HFFc6 (cell line): Measurements from ENCODE around the gene SDCBP2. TPM values are rescaled to one million over a fixed set of nuclear protein-coding genes. Genes with fewer than 3 reads are reported as not detected.

ENCODE experiments used
- DNase-seq: peaks from one replicate; pipeline ENCODE4 v3.0.0-alpha.2; 2018
- H3K27ac Mint-ChIP-seq: 2 replicates; pipeline ENCODE4 v1.8.0; 2020; ENCODE audit warnings: mild to moderate bottlenecking, mixed read lengths
- H3K27me3 Mint-ChIP-seq: 2 replicates; pipeline ENCODE4 v1.8.0; 2021; ENCODE audit warnings: mild to moderate bottlenecking, moderate library complexity, mixed read lengths; ENCODE audit not compliant: insufficient read depth
- H3K36me3 Mint-ChIP-seq: 2 replicates; pipeline ENCODE4 v1.8.0; 2021; ENCODE audit warnings: low read depth, mixed read lengths
- H3K4me1 Mint-ChIP-seq: 2 replicates; pipeline ENCODE4 v1.8.0; 2020; ENCODE audit warnings: low read depth, mixed read lengths
- H3K4me3 Mint-ChIP-seq: 2 replicates; pipeline ENCODE4 v1.8.0; 2020; ENCODE audit warnings: mild to moderate bottlenecking, moderate library complexity, mixed read lengths
- H3K9me3 Mint-ChIP-seq: 2 replicates; pipeline ENCODE4 v1.8.0; 2020; ENCODE audit warnings: mild to moderate bottlenecking, mixed read lengths
- CTCF ChIP-seq: fragments of 200-600 bp; sonication (generic); IDR thresholded peaks from 2 replicates; pipeline ENCODE4 v1.5.0; 2021; ENCODE audit warnings: antibody characterized with exemption, mild to moderate bottlenecking
- total RNA-seq, 6 experiments: library from RNA; stranded (reverse); fragmentation: NEBNext Ultra II Directional; extraction: Animal tissue kit (Norgen Biotek cat#: 25700); gene quantifications; 2 replicates in 1 of 6; 3 replicates in 5 of 6; pipeline ENCODE4 v1.2.3, GENCODE V29; 2021

SDCBP2 gene
- total RNA-seq, 6 experiments from 2014 or later = 0.51 to 1.5 (median 0.76) TPM

- no peak for DNase-seq
- no peaks in the 10 kb centered on the region for H3K36me3 Mint-ChIP-seq
- H3K4me1 Mint-ChIP-seq = peaks cover 14% of the 10 kb centered on the region
- H3K4me3 Mint-ChIP-seq = no peak overlapping the region
- peaks cover 2% of the 10 kb centered on the region for H3K27me3 Mint-ChIP-seq
- H3K27ac Mint-ChIP-seq = no peak overlapping the region
- no peaks in the 10 kb centered on the region for H3K9me3 Mint-ChIP-seq
- TF ChIP-seq CTCF = no peak
Observed at GRCh38 chr20:1292620-1293019, 36.3 kb downstream of the SDCBP2 start.

- Mint-ChIP-seq H3K27ac (0 out of 2 replicates have a peak overlapping the region, but pooled peaks have one; percentile 31), H3K4me1 (peaks cover 14% of the 10 kb centered on the region), H3K4me3 (no peak overlapping the region), H3K27me3 (peaks cover 2% of the 10 kb centered on the region; the same call in 1 of the 2 replicates), H3K9me3 (no peaks in the 10 kb centered on the region), H3K36me3 (no peaks in the 10 kb centered on the region)
- DNase-seq = peak; percentile 7
- TF ChIP-seq CTCF = no peak
Observed at GRCh38 chr20:1291191-1291741, 37.7 kb downstream of the SDCBP2 start.

GRCh38 chr20:1287787-1288569 lies 41.0 kb downstream of the SDCBP2 start:
- Mint-ChIP-seq H3K4me3 (no peak overlapping the region), H3K9me3 (no peaks in the 10 kb centered on the region), H3K36me3 (no peaks in the 10 kb centered on the region), H3K27me3 (peaks cover 2% of the 10 kb centered on the region; the same call in 1 of the 2 replicates), H3K27ac (no peak overlapping the region), H3K4me1 (peaks cover 14% of the 10 kb centered on the region)
- DNase-seq = no peak
- no peak for TF ChIP-seq CTCF

- Mint-ChIP-seq H3K9me3 (no peaks in the 10 kb centered on the region), H3K4me3 (no peak overlapping the region), H3K27ac (no peak overlapping the region), H3K27me3 (peaks cover 2% of the 10 kb centered on the region; the same call in 1 of the 2 replicates), H3K36me3 (no peaks in the 10 kb centered on the region), H3K4me1 (peaks cover 14% of the 10 kb centered on the region)
- no peak for DNase-seq
- TF ChIP-seq CTCF = no peak
Observed at GRCh38 chr20:1287306-1287705, 41.6 kb downstream of the SDCBP2 start.

DNA sequence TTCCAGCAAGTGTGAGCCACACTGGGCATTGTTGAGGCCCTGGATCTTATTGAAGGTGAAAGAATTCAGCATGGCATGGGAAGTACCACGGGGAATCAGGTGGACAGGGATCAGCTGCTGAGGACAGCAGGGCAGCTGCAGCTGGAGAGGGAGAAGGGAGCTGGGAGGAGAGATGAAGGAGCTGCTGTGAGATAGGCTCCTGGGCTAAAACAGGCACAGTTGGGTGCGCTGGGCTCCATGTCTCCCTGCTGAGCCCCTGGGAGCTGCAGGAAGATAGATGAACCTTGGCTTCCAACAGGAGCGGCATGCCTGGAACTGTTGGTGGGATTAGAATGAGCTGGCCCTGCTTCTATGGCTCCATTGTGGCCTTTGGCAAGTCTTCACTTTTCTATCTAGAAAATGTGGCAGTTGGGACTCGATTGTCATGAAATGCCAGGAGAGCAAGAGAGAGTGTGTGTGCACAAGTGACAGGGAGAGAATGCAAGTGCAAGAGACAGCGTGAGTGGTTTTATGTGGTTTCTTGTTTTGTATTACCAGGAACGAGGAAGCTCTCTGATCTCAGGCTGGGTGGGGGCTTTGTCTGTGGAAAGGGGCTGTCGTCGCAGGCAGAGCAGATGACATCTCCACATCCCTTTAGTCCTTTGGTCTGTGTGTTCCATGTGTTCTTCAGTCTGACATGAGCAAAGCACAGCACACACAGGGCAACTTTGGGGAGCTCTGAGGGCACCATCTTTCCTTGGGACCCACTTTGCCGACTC lies 42.5 kb downstream of the SDCBP2 start:
- no peak for DNase-seq
- H3K4me3 Mint-ChIP-seq = no peak overlapping the region
- no peak for TF ChIP-seq CTCF
- H3K27ac Mint-ChIP-seq = no peak overlapping the region
- no peaks in the 10 kb centered on the region for H3K36me3 Mint-ChIP-seq
- H3K27me3 Mint-ChIP-seq = peaks cover 1% of the 10 kb centered on the region
- H3K9me3 Mint-ChIP-seq = no peaks in the 10 kb centered on the region
- peaks cover 6% of the 10 kb centered on the region for H3K4me1 Mint-ChIP-seq
